IMR-90 (cell line): Measurements from ENCODE around the gene DTX1. TPM values are rescaled to one million over a fixed set of nuclear protein-coding genes. Genes with fewer than 3 reads are reported as not detected.

Experiments
- ATAC-seq: fragments of 200-7000 bp; cut with Tn5 transposase; 2 replicates; pipeline ENCODE4 v1.9.1; 2020; ENCODE audit warnings: low read depth, mild to moderate bottlenecking, moderate library complexity
- BruUV-seq: library from RNA; stranded (reverse); fragments of 400-500 nt; replicated peaks from 2 replicates; lab custom pipeline; 2021; lab: Mats Ljungman, UMichigan
- CTCF ChIA-PET: fragments of 300-600 bp; formaldehyde crosslinking; extraction: SDS; loops from one replicate; lab custom pipeline; 2021; ENCODE audit warnings: antibody characterized with exemption; lab: Yijun Ruan, JAX
- POLR2A ChIA-PET: fragments of 300-600 bp; sonication (Branson Sonifier 250); formaldehyde crosslinking; loops from one replicate; lab custom pipeline; 2022; ENCODE audit warnings: antibody characterized with exemption; ENCODE audit not compliant: unreplicated experiment; lab: Charles Lee
- DNase-seq: peaks from one replicate; pipeline ENCODE4 v3.0.0; 2013
- H2AFZ ChIP-seq: replicated peaks from 2 replicates; pipeline ENCODE3; 2013; ENCODE audit warnings: low read length, mild to moderate bottlenecking; ENCODE audit not compliant: poor library complexity
- H2AK5ac ChIP-seq: 2 replicates; pipeline ENCODE4 v1.6.1; 2013; ENCODE audit warnings: low read depth, low read length, inconsistent platforms
- H2AK9ac ChIP-seq: replicated peaks from 2 replicates; pipeline ENCODE3; 2013; ENCODE audit warnings: mild to moderate bottlenecking, low read depth, low read length, moderate library complexity; ENCODE audit not compliant: poor library complexity
- H2BK120ac ChIP-seq: 2 replicates; pipeline ENCODE4 v1.6.1; 2013; ENCODE audit warnings: low read depth, low read length, inconsistent platforms
- H2BK15ac ChIP-seq: 3 replicates; pipeline ENCODE4 v1.6.1; 2013; ENCODE audit warnings: low read depth, low read length, inconsistent platforms
- H2BK20ac ChIP-seq: 2 replicates; pipeline ENCODE4 v1.6.1; 2013; ENCODE audit warnings: low read depth, mild to moderate bottlenecking, inconsistent platforms, low read length, moderate library complexity
- H2BK5ac ChIP-seq: 2 replicates; pipeline ENCODE4 v1.6.1; 2013; ENCODE audit warnings: mild to moderate bottlenecking, low read depth, low read length, inconsistent platforms; ENCODE audit not compliant: poor library complexity, severe bottlenecking
- H3K14ac ChIP-seq: replicated peaks from 2 replicates; pipeline ENCODE4 v1.6.1; 2013; ENCODE audit warnings: low read depth, low read length, inconsistent platforms
- H3K18ac ChIP-seq: 2 replicates; pipeline ENCODE4 v1.6.1; 2013; ENCODE audit warnings: low read depth, low read length, control low read depth
- H3K23ac ChIP-seq: 2 replicates; pipeline ENCODE4 v1.6.1; 2013; ENCODE audit warnings: low read depth, low read length, inconsistent platforms
- H3K27ac ChIP-seq: 2 replicates; pipeline ENCODE4 v1.5.1; 2013; ENCODE audit warnings: mild to moderate bottlenecking, control low read depth, low read length; ENCODE audit not compliant: insufficient read depth
- H3K27me3 ChIP-seq: 2 replicates; pipeline ENCODE4 v1.6.1; 2013; ENCODE audit warnings: low read length; ENCODE audit not compliant: control insufficient read depth, insufficient read depth
- H3K36me3 ChIP-seq: 2 replicates; pipeline ENCODE4 v1.6.1; 2013; ENCODE audit warnings: low read length, mixed read lengths; ENCODE audit not compliant: control insufficient read depth, insufficient read depth
- H3K4ac ChIP-seq: 2 replicates; pipeline ENCODE4 v1.6.1; 2013; ENCODE audit warnings: low read depth, low read length, inconsistent platforms
- H3K4me1 ChIP-seq: 2 replicates; pipeline ENCODE4 v1.6.1; 2013; ENCODE audit warnings: low read length, mixed read lengths; ENCODE audit not compliant: control insufficient read depth, insufficient read depth
- H3K4me2 ChIP-seq: 2 replicates; pipeline ENCODE4 v1.6.1; 2013; ENCODE audit warnings: low read depth, mild to moderate bottlenecking, control low read depth, low read length, moderate library complexity
- H3K4me3 ChIP-seq: 2 replicates; pipeline ENCODE4 v1.5.1; 2013; ENCODE audit warnings: low read depth, mild to moderate bottlenecking, control low read depth, low read length, moderate library complexity; ENCODE audit not compliant: insufficient read depth
- H3K56ac ChIP-seq: 2 replicates; pipeline ENCODE4 v1.6.1; 2013; ENCODE audit warnings: low read length, inconsistent platforms; ENCODE audit not compliant: insufficient read depth; ENCODE audit errors: extremely low read depth
- H3K79me1 ChIP-seq, 2 experiments: 2 replicates each; pipeline ENCODE4 v1.6.1; 2013; ENCODE audit warnings: low read length in 2 of 2, inconsistent platforms in 1 of 2, low read depth in 1 of 2
- H3K9ac ChIP-seq: 2 replicates; pipeline ENCODE4 v1.6.1; 2013; ENCODE audit warnings: low read depth, low read length, control low read depth
- H3K9me1 ChIP-seq: 2 replicates; pipeline ENCODE4 v1.6.1; 2013; ENCODE audit warnings: low read length, inconsistent platforms; ENCODE audit not compliant: insufficient read depth
- H3K9me3 ChIP-seq: 2 replicates; pipeline ENCODE4 v1.6.1; 2013; ENCODE audit warnings: low read length; ENCODE audit not compliant: control insufficient read depth, insufficient read depth
- H4K20me1 ChIP-seq: 2 replicates; pipeline ENCODE4 v1.6.1; 2013; ENCODE audit warnings: low read length, inconsistent platforms; ENCODE audit not compliant: insufficient read depth
- H4K5ac ChIP-seq: 2 replicates; pipeline ENCODE4 v1.6.1; 2013; ENCODE audit warnings: mild to moderate bottlenecking, low read depth, low read length, control low read depth
- H4K8ac ChIP-seq, 2 experiments: 2 replicates each; pipeline ENCODE4 v1.6.1; 2013; ENCODE audit warnings: low read depth in 2 of 2, low read length in 2 of 2, control low read depth in 1 of 2, inconsistent platforms in 1 of 2
- H4K91ac ChIP-seq: 2 replicates; pipeline ENCODE4 v1.6.1; 2013; ENCODE audit warnings: low read depth, low read length, inconsistent platforms; ENCODE audit not compliant: insufficient read depth
- BHLHE40 ChIP-seq: fragments of 150-350 bp; IDR thresholded peaks from 2 replicates; pipeline ENCODE4 v1.6.1; 2016; ENCODE audit warnings: mild to moderate bottlenecking, low read depth, low read length
- CEBPB ChIP-seq: IDR thresholded peaks from 2 replicates; pipeline ENCODE4 v1.6.1; 2012; ENCODE audit warnings: low read depth, low read length, improper control_type of control experiment
- CHD1 ChIP-seq: IDR thresholded peaks from 2 replicates; pipeline ENCODE4 v1.6.1; 2012; ENCODE audit warnings: low read depth, low read length, improper control_type of control experiment
- CTCF ChIP-seq: conservative IDR thresholded peaks from 2 replicates; pipeline ENCODE4 v1.5.1; 2012; ENCODE audit warnings: mild to moderate bottlenecking, low read depth, low read length, improper control_type of control experiment
- FOS ChIP-seq: fragments of 150-350 bp; IDR thresholded peaks from 2 replicates; pipeline ENCODE4 v1.6.1; 2016; ENCODE audit warnings: low read depth, low read length
- MAFK ChIP-seq: IDR thresholded peaks from 2 replicates; pipeline ENCODE4 v1.6.1; 2012; ENCODE audit warnings: low read depth, low read length, improper control_type of control experiment
- MAZ ChIP-seq: IDR thresholded peaks from 2 replicates; pipeline ENCODE4 v1.6.1; 2012; ENCODE audit warnings: low read depth, mild to moderate bottlenecking, low read length, improper control_type of control experiment, moderate library complexity, borderline replicate concordance
- MXI1 ChIP-seq: IDR thresholded peaks from 2 replicates; pipeline ENCODE4 v1.6.1; 2012; ENCODE audit warnings: low read depth, mild to moderate bottlenecking, low read length, moderate library complexity, borderline replicate concordance
- NFE2L2 ChIP-seq: fragments of 150-350 bp; IDR thresholded peaks from 2 replicates; pipeline ENCODE4 v1.6.1; 2016; ENCODE audit warnings: low read depth, mild to moderate bottlenecking, low read length
- POLR2A ChIP-seq: IDR thresholded peaks from 2 replicates; pipeline ENCODE4 v1.6.1; 2012; ENCODE audit warnings: mild to moderate bottlenecking, low read depth, low read length
- RAD21 ChIP-seq: IDR thresholded peaks from 2 replicates; pipeline ENCODE4 v1.6.1; 2012; ENCODE audit warnings: low read length, improper control_type of control experiment
- RCOR1 ChIP-seq: IDR thresholded peaks from 2 replicates; pipeline ENCODE4 v1.6.1; 2012; ENCODE audit warnings: mild to moderate bottlenecking, low read length, improper control_type of control experiment; ENCODE audit not compliant: insufficient replicate concordance
- RFX5 ChIP-seq: IDR thresholded peaks from 2 replicates; pipeline ENCODE4 v1.8.0; 2012; ENCODE audit warnings: low read depth, mild to moderate bottlenecking, low read length, moderate library complexity
- SMC3 ChIP-seq: fragments of 150-350 bp; IDR thresholded peaks from 2 replicates; pipeline ENCODE4 v1.6.1; 2016; ENCODE audit warnings: low read depth, mild to moderate bottlenecking, antibody characterized with exemption, low read length, moderate library complexity
- USF2 ChIP-seq: fragments of 150-350 bp; IDR thresholded peaks from 2 replicates; pipeline ENCODE4 v1.6.1; 2017; ENCODE audit warnings: mild to moderate bottlenecking, antibody characterized with exemption, low read length, low read depth
- WGBS, 2 experiments: methylation state at CpG; one replicate each; pipeline versions ENCODE4 v1.1.5 to v1.1.7; 2013; ENCODE audit warnings: missing lambda C conversion rate in 2 of 2; ENCODE audit not compliant: insufficient read length in 1 of 2; ENCODE audit errors: extremely low coverage in 2 of 2; 5-methylcytosine and 5-hydroxymethylcytosine counted together
- dilution Hi-C: fragments of 300-500 bp; cut with HindIII; formaldehyde crosslinking; loops from one replicate; pipeline ENCODE4 v1.14.3; 2018; ENCODE audit warnings: low sequenced_read_pairs; ENCODE audit not compliant: unreplicated experiment
- in situ Hi-C: fragments of 300-500 bp; cut with MboI; formaldehyde crosslinking; loops from 3 replicates; pipeline ENCODE4 v1.14.3; 2019; ENCODE audit warnings: low sequenced_read_pairs, inconsistent platforms, mixed read lengths
- intact Hi-C: fragments of 100-400 bp; cut with micrococcal nuclease; formaldehyde crosslinking; loops from 2 replicates; pipeline ENCODE4 v1.10.0; 2022
- polyA plus RNA-seq, 3 experiments: library from polyadenylated mRNA; depleted of rRNA; stranded (reverse); fragments of >200 nt; gene quantifications; 2 replicates each; pipeline ENCODE4 v1.2.3, GENCODE V29; 2012; ENCODE audit warnings: low replicate concordance in 1 of 3
- total RNA-seq: library from RNA; depleted of rRNA; stranded (reverse); fragments of >200 nt; gene quantifications from 2 replicates; pipeline ENCODE4 v1.2.3, GENCODE V29; 2012
- TF ChIP-seq, protein P1 (sequence below): fragments of 150-350 bp; IDR thresholded peaks from 2 replicates; pipeline ENCODE4 v1.6.1; 2016; ENCODE audit warnings: low read depth, mild to moderate bottlenecking, low read length, moderate library complexity, borderline replicate concordance

The DTX1 gene
- total and polyA plus RNA-seq, 2 of the 4 experiments (the other 2 are of a cell fraction): not detected

DNA sequence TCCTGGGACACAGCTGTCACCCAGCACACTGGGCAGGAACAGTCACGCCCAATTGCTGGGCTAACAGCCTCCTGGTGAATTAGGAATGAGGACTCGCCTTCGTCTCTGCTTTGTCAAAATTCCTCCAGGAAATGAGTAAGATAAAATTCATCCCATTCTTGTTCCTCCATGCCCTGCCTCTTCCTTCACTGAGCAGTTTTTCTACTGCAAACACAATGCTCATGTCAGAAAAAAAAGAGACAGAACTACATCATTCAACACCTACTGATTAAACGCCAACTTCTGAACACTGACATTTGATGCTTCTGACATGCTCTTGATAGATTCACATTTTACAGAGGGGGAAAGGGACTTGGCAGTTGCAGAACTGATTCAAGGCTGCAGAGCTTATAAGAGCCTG lies 37.5 kb upstream of the DTX1 start:
- H3K9me1 ChIP-seq: no peaks in the 10 kb centered on the region
- no peak overlapping the region for H3K14ac ChIP-seq
- no peak overlapping the region for H4K8ac ChIP-seq
- no peak overlapping the region for H3K4ac ChIP-seq
- no peak overlapping the region for H3K4me2 ChIP-seq
- no peak overlapping the region for H3K4me3 ChIP-seq
- H2BK20ac ChIP-seq: no peak overlapping the region
- H3K9me3 ChIP-seq: no peaks in the 10 kb centered on the region
- no peaks in the 10 kb centered on the region for H3K79me1 ChIP-seq
- H2AK9ac ChIP-seq: no peak overlapping the region
- no peak for ATAC-seq
- no peak for TF ChIP-seq CEBPB
- TF ChIP-seq, protein P1, sequence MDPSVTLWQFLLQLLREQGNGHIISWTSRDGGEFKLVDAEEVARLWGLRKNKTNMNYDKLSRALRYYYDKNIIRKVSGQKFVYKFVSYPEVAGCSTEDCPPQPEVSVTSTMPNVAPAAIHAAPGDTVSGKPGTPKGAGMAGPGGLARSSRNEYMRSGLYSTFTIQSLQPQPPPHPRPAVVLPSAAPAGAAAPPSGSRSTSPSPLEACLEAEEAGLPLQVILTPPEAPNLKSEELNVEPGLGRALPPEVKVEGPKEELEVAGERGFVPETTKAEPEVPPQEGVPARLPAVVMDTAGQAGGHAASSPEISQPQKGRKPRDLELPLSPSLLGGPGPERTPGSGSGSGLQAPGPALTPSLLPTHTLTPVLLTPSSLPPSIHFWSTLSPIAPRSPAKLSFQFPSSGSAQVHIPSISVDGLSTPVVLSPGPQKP: no peak
- no peak for TF ChIP-seq MXI1
- TF ChIP-seq RFX5: no peak
- TF ChIP-seq SMC3: no peak
- TF ChIP-seq CHD1: no peak
- no peak for TF ChIP-seq CTCF
- TF ChIP-seq POLR2A: no peak
- TF ChIP-seq USF2: no peak
- TF ChIP-seq BHLHE40: no peak
- TF ChIP-seq NFE2L2: no peak
- TF ChIP-seq FOS: no peak
- no peak for TF ChIP-seq MAZ
- TF ChIP-seq RAD21: no peak
- TF ChIP-seq RCOR1: no peak
- TF ChIP-seq MAFK: no peak
- no peak overlapping the region for H3K27ac ChIP-seq
- H3K56ac ChIP-seq: no peak overlapping the region
- dilution Hi-C loops (no loop called here), intact Hi-C loops (no loop called here), in situ Hi-C loops (no loop called here)
- no peak overlapping the region for H2BK5ac ChIP-seq
- H2AFZ ChIP-seq: no peak overlapping the region
- H2AK5ac ChIP-seq: no peak overlapping the region
- ChIA-PET CTCF (interaction anchor here (0.8 kb wide), 1 partner anchor 26 kb away, joined by 4 read pairs; no protein-coding TSS in a partner anchor), POLR2A (interaction anchor here (0.6 kb wide), 1 partner anchor 115 kb away, joined by 5 read pairs; no protein-coding TSS in a partner anchor)
- no peak overlapping the region for H3K23ac ChIP-seq
- no peak overlapping the region for H3K9ac ChIP-seq
- H4K91ac ChIP-seq: no peak overlapping the region
- H3K36me3 ChIP-seq: no peaks in the 10 kb centered on the region
- WGBS, 2 experiments: no CpG with 5 or more reads among the region's 4 CpGs
- no peak overlapping the region for H3K18ac ChIP-seq
- no peak for DNase-seq
- no peak overlapping the region for H2BK120ac ChIP-seq
- no peak overlapping the region for H4K5ac ChIP-seq
- no peaks in the 10 kb centered on the region for H3K27me3 ChIP-seq
- no peak overlapping the region for H2BK15ac ChIP-seq
- BruUV-seq: no TSS peak
- no peaks in the 10 kb centered on the region for H3K4me1 ChIP-seq
- no peaks in the 10 kb centered on the region for H4K20me1 ChIP-seq
